GM19438 (cell line): ENCODE measurements around the gene C14orf119.

Experiments used
- ATAC-seq: cut with Tn5 transposase; IDR thresholded peaks from one replicate; pipeline ENCODE4 v1.9.1; 2021; ENCODE audit warnings: low read depth; ENCODE audit not compliant: unreplicated experiment

The C14orf119 gene

DNA sequence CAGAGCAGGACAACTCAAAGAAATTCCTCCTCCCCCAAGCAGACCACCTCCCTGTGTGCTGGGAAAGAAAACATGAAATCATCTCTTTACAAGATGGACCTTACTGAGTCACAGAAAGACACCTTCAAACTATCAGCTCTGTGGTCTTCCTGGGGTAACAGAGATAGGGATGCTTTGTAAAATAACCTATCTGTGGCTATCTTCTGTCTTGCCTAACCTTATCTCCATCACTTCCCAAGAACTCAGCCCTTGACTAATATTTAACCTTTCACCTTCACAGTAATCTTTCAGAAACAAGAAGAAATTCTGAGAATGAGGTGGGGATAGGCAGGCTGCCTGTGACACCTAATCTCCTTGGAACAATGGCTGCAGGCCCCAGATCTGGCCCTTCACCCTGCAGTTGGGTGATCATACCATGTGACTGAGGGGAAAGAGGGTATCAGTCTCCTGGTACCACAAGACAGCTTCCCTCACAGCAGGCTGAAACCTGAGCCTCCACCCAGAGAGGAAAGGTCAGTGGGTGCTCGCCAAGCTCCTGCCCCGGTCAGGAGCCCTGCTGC lies 51.1 kb downstream of the C14orf119 start:
- no peak for ATAC-seq

DNA sequence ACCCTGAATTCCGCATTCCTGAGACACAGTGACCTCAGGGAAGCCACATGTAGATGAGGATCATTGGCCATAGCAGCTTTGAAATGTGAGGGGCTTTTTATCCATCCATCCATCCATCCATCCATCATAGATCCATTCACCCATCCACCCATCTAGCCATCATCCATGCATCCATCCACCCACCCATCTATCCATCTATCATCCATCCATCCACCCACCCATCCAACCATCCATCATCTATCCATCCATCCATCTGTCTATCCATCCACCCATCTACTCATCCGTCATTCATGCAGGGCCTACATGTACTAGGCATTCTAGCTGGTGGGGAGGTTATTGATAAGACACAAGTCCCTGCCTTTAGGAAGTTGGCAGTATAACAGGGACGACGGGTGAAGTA lies 51.7 kb downstream of the C14orf119 start:
- ATAC-seq = no peak

- ATAC-seq = no peak
These were observed 52.4 kb downstream of the C14orf119 start for GRCh38 chr14:23147676-23148075.

DNA sequence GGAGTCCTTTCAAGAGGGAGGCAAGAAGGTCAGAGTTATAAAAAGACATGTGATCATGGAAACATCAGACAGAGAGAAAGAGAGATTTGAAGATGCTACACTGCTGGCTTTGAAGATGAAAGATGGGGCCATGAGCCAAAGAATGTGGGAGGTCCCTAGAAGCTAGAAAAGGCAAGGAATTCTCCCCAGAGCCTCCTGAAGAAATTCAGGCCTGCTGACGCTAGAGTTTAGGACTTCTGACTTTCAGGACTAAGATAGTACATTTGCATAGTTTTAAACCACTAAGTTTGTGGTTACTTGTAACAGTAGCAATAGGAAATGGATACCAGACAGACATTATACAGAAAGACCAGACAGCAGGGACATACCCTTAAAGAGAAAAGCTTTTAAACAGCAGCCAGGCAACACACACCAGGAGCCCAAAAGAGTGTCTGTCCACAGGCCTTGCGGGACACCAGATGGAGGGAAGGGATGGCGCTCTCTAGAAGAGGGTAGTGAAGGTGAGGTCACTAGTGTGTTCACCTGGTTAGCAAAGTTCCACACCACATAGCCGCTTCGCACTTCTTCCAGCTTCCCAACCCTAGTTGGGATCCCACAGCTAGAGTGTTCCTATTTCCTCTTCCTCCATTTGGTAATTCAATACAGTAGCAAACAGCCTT lies 53.4 kb downstream of the C14orf119 start:
- no peak for ATAC-seq

- no peak for ATAC-seq
These were observed 54.4 kb downstream of the C14orf119 start for GRCh38 chr14:23149745-23150144.
